ENCODE data around the gene SNRPB. TPM values are rescaled to one million over a fixed set of nuclear protein-coding genes. Genes with fewer than 3 reads are reported as not detected.
"Not testable (repeated sequence)": the region's sequence is repeated elsewhere in the genome, so short reads cannot be mapped to it uniquely, and the experiment has no call there.

SNRPB gene
- total RNA-seq = 100 to 1,000 TPM; 316 to 325 TPM

GRCh38 chr20:2470423-2471193 lies at the start of gene SNRPB:
TSS of gene SNRPB (minus strand) at chr20:2470789. CDS start at chr20:2470690, 99 bp downstream.
- Mint-ChIP-seq H3K4me1 (ENCODE audit: low read depth in 2 of 2) (peaks cover 47 to 48% of the 10 kb centered on the region in 2 donors), H3K4me3 (peak within 1 kb of the TSS; percentile 100), H3K36me3 (peaks cover 25% of the 10 kb centered on the region), H3K27me3 (no peaks in the 10 kb centered on the region), H3K9me3 (no peaks in the 10 kb centered on the region), H3K27ac (peak within 1 kb of the TSS; percentile 98 to 100)
- ATAC-seq = peak; percentile 98 to 99
- DNase-seq (ENCODE audit: low spot score) = peak; percentile 98

- Mint-ChIP-seq H3K4me3 (no peak overlapping the region), H3K36me3 (no peaks in the 10 kb centered on the region), H3K9me3 (no peaks in the 10 kb centered on the region), H3K4me1 (ENCODE audit: low read depth in 2 of 2) (peaks cover 0 to 6% of the 10 kb centered on the region in 2 donors), H3K27me3 (peaks cover 0 to 2% of the 10 kb centered on the region in 2 donors), H3K27ac (no peak overlapping the region)
- ATAC-seq (peak; percentile 20 to 43), DNase-seq (ENCODE audit: low spot score) (no peak)
Measured at GRCh38 chr20:2519115-2519809, 48.7 kb upstream of the SNRPB start.

GRCh38 chr20:2518558-2518957 lies 48.0 kb upstream of the SNRPB start:
- Mint-ChIP-seq H3K27ac (no peak overlapping the region), H3K9me3 (no peaks in the 10 kb centered on the region), H3K4me1 (ENCODE audit: low read depth in 2 of 2) (peaks cover 0 to 3% of the 10 kb centered on the region in 2 donors), H3K27me3 (peaks cover 6% of the 10 kb centered on the region in 2 donors), H3K4me3 (no peak overlapping the region), H3K36me3 (no peaks in the 10 kb centered on the region)
- ATAC-seq (no peak), DNase-seq (ENCODE audit: low spot score) (no peak)

- Mint-ChIP-seq H3K4me3 (no peak overlapping the region), H3K36me3 (no peaks in the 10 kb centered on the region), H3K9me3 (no peaks in the 10 kb centered on the region), H3K27ac (no peak overlapping the region), H3K27me3 (peaks cover 6 to 7% of the 10 kb centered on the region in 2 donors), H3K4me1 (ENCODE audit: low read depth in 2 of 2) (peaks cover 0 to 3% of the 10 kb centered on the region in 2 donors)
- DNase-seq (ENCODE audit: low spot score) (no peak), ATAC-seq (no peak)
Measured at GRCh38 chr20:2518096-2518495, 47.5 kb upstream of the SNRPB start.

GRCh38 chr20:2516399-2516798 lies 45.8 kb upstream of the SNRPB start:
- ATAC-seq = no peak
- H3K4me1 Mint-ChIP-seq (ENCODE audit: low read depth in 2 of 2) = no peaks in the 10 kb centered on the region
- H3K27ac Mint-ChIP-seq = no peak overlapping the region
- H3K27me3 Mint-ChIP-seq = peaks cover 9 to 15% of the 10 kb centered on the region in 2 donors
- H3K36me3 Mint-ChIP-seq = no peaks in the 10 kb centered on the region
- no peaks in the 10 kb centered on the region for H3K9me3 Mint-ChIP-seq
- no peak for DNase-seq (ENCODE audit: low spot score)
- H3K4me3 Mint-ChIP-seq = no peak overlapping the region

GRCh38 chr20:2515203-2515602 lies 44.6 kb upstream of the SNRPB start:
- ATAC-seq (no peak), DNase-seq (ENCODE audit: low spot score) (no peak)
- no peak overlapping the region for H3K27ac Mint-ChIP-seq
- peaks cover 12 to 15% of the 10 kb centered on the region in 2 donors for H3K27me3 Mint-ChIP-seq
- H3K4me1 Mint-ChIP-seq (ENCODE audit: low read depth in 2 of 2) = no peaks in the 10 kb centered on the region
- H3K9me3 Mint-ChIP-seq = no peaks in the 10 kb centered on the region
- H3K4me3 Mint-ChIP-seq = no peak overlapping the region
- H3K36me3 Mint-ChIP-seq = no peaks in the 10 kb centered on the region

GRCh38 chr20:2509794-2510193 lies 39.2 kb upstream of the SNRPB start:
- no peak for ATAC-seq

GRCh38 chr20:2509468-2509781 lies 38.8 kb upstream of the SNRPB start:
- H3K4me1 Mint-ChIP-seq (ENCODE audit: low read depth in 2 of 2) = peaks cover 10 to 14% of the 10 kb centered on the region in 2 donors
- no peaks in the 10 kb centered on the region for H3K36me3 Mint-ChIP-seq
- H3K27me3 Mint-ChIP-seq = peaks cover 9 to 15% of the 10 kb centered on the region in 2 donors
- H3K9me3 Mint-ChIP-seq = no peaks in the 10 kb centered on the region
- peak overlapping the region; percentile 99 for H3K4me3 Mint-ChIP-seq
- no peak for ATAC-seq
- peak overlapping the region; percentile 84 to 97 for H3K27ac Mint-ChIP-seq
- no peak for DNase-seq (ENCODE audit: low spot score)

More at GRCh38 chr20:2509794-2510193, 39.2 kb upstream of the SNRPB start:
- Mint-ChIP-seq H3K27me3 (peaks cover 11 to 15% of the 10 kb centered on the region in 2 donors), H3K4me1 (ENCODE audit: low read depth in 2 of 2) (peaks cover 10 to 12% of the 10 kb centered on the region in 2 donors), H3K4me3 (peak overlapping the region; percentile 99), H3K36me3 (no peaks in the 10 kb centered on the region), H3K27ac (no peak overlapping the region), H3K9me3 (no peaks in the 10 kb centered on the region)
- no peak for DNase-seq (ENCODE audit: low spot score)

GRCh38 chr20:2508631-2509467 lies 38.3 kb upstream of the SNRPB start, which contains the start of gene ZNF343:
TSS of gene ZNF343 (minus strand) at chr20:2508915. CDS start at chr20:2493895, 15,020 bp downstream.
- DNase-seq (ENCODE audit: low spot score) (peak; percentile 77), ATAC-seq (peak; percentile 96 to 97)
- no peaks in the 10 kb centered on the region for H3K9me3 Mint-ChIP-seq
- peaks cover 10 to 14% of the 10 kb centered on the region in 2 donors for H3K4me1 Mint-ChIP-seq (ENCODE audit: low read depth in 2 of 2)
- H3K4me3 Mint-ChIP-seq = peak within 1 kb of the TSS; percentile 99
- H3K36me3 Mint-ChIP-seq = no peaks in the 10 kb centered on the region
- peak within 1 kb of the TSS; percentile 84 to 97 for H3K27ac Mint-ChIP-seq
- peaks cover 9 to 12% of the 10 kb centered on the region in 2 donors for H3K27me3 Mint-ChIP-seq

- Mint-ChIP-seq H3K4me3 (peak overlapping the region; percentile 99), H3K27me3 (peaks cover 6 to 8% of the 10 kb centered on the region in 2 donors), H3K4me1 (ENCODE audit: low read depth in 2 of 2) (peaks cover 10 to 14% of the 10 kb centered on the region in 2 donors), H3K9me3 (no peaks in the 10 kb centered on the region), H3K36me3 (no peaks in the 10 kb centered on the region), H3K27ac (peak overlapping the region; percentile 84 to 97)
- DNase-seq (ENCODE audit: low spot score) (no peak), ATAC-seq (peak; percentile 11 to 17)
Measured at GRCh38 chr20:2507875-2508630, 37.5 kb upstream of the SNRPB start.

- H3K27me3 Mint-ChIP-seq = peaks cover 6 to 8% of the 10 kb centered on the region in 2 donors
- no peaks in the 10 kb centered on the region for H3K36me3 Mint-ChIP-seq
- H3K4me1 Mint-ChIP-seq (ENCODE audit: low read depth in 2 of 2) = peaks cover 10 to 14% of the 10 kb centered on the region in 2 donors
- H3K27ac Mint-ChIP-seq = no peak overlapping the region
- H3K9me3 Mint-ChIP-seq = no peaks in the 10 kb centered on the region
- H3K4me3 Mint-ChIP-seq = peak overlapping the region; percentile 99
- ATAC-seq = no peak
- DNase-seq (ENCODE audit: low spot score) = no peak
Measured at GRCh38 chr20:2507464-2507863, 36.9 kb upstream of the SNRPB start.

GRCh38 chr20:2506426-2506825 lies 35.8 kb upstream of the SNRPB start:
- not testable (repeated sequence) for H3K36me3 Mint-ChIP-seq; H3K27me3 Mint-ChIP-seq; H3K4me3 Mint-ChIP-seq; H3K27ac Mint-ChIP-seq; H3K9me3 Mint-ChIP-seq; DNase-seq (ENCODE audit: low spot score); ATAC-seq
- peaks cover 10 to 14% of the 10 kb centered on the region in 2 donors for H3K4me1 Mint-ChIP-seq (ENCODE audit: low read depth in 2 of 2)

GRCh38 chr20:2504803-2505202 lies 34.2 kb upstream of the SNRPB start:
- ATAC-seq; DNase-seq (ENCODE audit: low spot score); H3K4me3 Mint-ChIP-seq; H3K27me3 Mint-ChIP-seq; H3K9me3 Mint-ChIP-seq; H3K36me3 Mint-ChIP-seq; H3K27ac Mint-ChIP-seq: not testable (repeated sequence)
- peaks cover 10 to 14% of the 10 kb centered on the region in 2 donors for H3K4me1 Mint-ChIP-seq (ENCODE audit: low read depth in 2 of 2)

All from natural killer cell treated with Interleukin-12 subunit alpha and Interleukin-12 subunit beta and Interleukin-15 and Interleukin-18, amount 100 ng/mL, for 72 hours (primary cell).